Muscle of arm (tissue), 12 donors: ENCODE data around the gene PRKAG1. TPM values are rescaled to one million over a fixed set of nuclear protein-coding genes. Genes with fewer than 3 reads are reported as not detected.
A peak's percentile ranks its signal among the peaks of the same experiment; 100 is the strongest.

Experiments used
- DNase-seq: peaks from one replicate; pipeline ENCODE4 v3.0.0-alpha.2; 2013
- polyA plus RNA-seq, 12 donors: library from polyadenylated mRNA; unstranded; fragments of 120-200 nt; gene quantifications; one replicate each; pipeline ENCODE4 v1.2.1, GENCODE V29; 2013; ENCODE audit not compliant: insufficient read length in 12 of 12

The PRKAG1 gene
- polyA plus RNA-seq, 12 donors, result 52.9 to 77.7 (median 59.4) TPM; not detected in 1

DNA sequence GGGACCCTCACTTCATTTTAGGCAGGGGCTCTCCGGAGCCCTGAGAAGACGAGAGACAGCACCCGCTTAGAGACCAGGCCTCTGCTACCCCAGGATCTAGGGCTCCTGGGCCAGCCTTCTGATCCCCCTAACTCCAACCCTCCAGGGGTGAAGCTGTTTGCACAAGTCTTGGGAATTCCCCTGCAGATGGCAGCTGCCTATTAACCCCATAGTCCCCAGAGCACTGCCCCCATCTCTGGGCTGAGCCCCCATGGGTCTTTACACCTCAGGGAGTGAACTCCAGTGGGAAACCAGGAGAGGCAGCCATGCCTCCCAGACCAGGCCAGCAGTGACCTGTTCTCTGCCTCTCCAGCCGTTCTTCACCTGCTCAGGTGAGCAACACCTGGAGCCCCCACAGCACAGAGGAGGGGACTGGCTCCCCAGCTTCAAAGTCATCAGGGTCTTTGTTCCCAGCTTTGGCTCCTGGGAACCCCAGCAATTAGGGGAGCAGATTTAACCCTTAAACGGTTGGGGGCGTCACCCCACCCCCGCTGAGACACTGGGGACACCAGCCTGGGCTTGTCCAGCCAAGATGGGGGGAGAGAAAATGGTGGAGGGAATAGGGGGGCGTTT is 49.3 kb downstream of the PRKAG1 start:
- no peak for DNase-seq

DNA sequence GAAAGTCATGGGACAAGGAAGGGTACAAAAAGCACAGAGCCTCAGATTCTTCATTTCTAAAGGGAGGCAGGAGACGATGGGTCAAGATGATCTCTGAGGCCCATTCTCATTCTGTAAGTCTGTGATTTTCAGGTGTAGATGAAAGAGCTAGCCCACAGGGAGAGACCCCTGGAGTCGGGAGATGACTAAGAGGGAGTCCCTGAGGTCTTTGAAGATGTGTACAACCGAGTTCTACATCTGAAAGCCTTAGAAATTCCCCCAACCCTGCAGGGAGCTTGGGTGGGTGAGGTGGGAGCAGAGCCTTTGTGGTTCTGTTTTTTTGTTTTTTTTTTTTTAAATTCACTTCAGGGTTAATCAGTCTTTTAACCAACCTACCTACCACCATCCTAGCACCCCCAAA is 50.1 kb downstream of the PRKAG1 start:
- DNase-seq, result no peak

DNA sequence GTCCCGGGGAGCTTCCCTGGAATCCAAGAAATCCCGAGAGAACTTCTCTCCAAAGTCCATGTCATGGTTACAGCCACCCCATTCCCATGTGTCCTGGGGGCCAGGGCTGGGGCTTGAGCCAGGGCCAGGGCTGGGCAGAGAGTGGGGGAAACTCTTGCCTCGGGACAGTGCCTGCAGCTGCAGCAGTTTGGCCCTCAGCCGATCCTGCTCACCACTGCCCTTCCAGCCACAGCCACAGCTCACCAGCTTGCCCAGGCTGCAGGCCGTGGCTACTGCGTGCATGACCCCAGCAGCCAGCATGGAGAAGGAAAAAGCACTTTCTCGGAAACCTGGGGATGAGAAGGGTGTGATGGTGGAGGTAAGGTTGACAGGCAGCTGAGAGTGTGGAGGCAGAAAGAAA is 50.6 kb downstream of the PRKAG1 start:
- DNase-seq, result no peak

DNA sequence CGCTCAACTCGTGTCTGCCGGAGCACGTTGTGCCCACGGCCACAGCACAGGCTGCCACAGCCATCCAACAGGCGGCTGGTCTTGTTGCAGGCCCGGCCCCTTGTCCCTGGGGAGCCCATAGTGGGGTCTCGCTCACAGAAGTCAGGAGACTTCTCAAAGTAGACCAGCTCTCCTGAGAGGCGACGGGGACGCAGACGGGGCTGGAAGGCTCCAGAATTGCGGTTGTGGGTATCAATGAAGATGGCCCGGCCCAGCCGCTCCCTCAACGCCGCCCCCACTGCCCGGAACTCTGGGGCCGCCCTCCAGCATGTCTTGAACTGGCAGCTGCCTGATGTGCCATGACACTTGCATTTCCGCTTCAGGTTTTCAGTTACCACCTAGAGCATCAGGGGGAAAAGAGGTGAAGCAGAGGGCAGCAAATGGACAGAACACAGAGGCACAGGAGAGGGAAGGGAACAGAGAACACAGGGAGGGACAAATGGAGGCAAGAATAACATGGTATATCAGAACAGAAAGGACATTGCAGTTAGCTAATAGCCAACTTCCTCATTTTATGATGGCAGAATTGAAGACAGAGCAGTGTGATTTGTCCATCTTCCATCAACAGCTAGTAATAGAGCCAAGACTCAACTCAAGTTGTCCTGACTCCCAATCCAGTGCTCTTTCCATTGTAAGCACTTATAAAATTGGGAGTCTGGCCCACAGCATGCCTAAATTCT is 52.2 kb downstream of the PRKAG1 start:
- DNase-seq, result no peak

DNA sequence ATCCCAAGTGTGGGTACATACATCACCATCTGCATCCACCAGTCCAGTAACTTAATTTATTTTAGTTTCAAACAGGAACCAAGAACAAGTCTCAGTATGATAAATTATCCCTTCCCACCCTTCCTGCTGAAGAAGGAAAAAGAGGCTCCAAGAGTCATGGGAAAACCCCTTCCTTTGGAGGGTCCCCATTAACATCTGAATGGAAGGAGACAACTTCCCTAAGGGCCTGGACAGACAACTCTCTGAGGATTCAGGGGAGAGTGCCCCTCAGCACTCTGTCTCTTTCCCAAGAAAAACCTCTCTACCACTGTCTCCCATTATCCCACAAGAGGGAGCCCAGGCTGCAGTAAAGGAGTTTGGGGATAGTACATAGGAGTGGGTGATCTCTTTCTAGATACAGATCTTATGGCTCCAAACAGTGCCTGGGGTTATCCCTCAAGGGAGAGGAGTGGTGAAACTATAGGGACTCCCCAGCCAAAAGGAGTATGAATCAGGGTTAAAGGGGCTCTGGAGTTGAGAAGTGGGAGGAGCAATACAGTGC is 53.2 kb downstream of the PRKAG1 start:
- DNase-seq, result no peak

DNA sequence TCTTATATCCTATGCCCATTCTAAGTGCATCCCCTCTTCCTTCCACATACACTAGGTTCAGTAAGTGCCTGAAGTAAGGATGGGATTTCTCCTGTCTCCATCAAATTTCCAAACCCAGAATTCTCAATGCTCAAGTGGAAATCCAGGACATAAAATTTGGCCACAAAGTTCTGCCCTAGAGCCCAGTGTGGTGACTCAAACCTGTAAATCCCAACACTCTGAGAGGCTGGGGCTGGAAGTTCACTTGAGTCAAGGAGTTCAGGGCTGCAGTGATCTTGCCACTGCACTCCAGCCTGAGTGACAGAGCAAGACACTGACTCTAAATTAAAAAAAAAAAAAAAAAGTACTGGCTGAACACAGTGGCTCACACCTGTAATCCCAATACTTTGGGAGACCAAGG is 56.8 kb downstream of the PRKAG1 start:
- no peak for DNase-seq

DNA sequence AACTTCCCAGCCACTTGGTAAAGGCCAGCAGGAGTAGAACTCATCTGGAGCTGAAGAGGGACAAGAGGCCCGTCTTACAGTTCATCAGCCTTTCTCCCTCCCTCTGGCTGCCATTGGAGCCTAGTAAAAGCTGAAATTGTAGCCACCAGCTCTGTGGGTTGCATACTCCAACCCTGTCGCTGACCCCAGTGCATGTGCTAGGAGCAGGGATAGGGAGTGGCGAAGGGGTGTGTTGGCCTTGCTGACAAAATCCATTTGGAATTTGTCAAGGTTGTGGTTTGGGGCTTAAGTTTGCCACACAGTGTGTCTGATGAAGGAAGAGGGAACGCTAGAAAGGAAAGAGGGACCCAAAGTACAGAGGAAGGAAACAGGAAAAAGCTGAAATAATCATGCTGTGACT is 57.2 kb downstream of the PRKAG1 start:
- no peak for DNase-seq

DNA sequence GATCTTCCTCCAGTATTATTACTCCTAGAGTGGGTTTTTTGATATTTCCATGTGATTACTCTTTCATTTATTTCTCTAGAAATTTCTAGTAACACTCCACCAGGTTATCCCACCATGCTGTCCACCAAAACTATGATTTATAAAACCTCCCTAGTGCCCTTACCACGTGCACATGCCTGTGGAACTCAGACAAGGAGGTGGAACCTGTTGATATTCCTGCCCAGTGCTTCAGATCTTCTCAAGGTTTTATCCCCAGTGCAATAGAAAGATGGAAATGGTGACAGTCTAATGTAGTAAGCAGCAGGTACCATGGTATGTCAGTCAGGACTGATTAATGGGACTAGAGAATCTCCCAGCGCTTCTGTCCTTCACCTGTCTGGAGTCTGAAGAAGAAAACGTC is 57.7 kb downstream of the PRKAG1 start:
- no peak for DNase-seq

DNA sequence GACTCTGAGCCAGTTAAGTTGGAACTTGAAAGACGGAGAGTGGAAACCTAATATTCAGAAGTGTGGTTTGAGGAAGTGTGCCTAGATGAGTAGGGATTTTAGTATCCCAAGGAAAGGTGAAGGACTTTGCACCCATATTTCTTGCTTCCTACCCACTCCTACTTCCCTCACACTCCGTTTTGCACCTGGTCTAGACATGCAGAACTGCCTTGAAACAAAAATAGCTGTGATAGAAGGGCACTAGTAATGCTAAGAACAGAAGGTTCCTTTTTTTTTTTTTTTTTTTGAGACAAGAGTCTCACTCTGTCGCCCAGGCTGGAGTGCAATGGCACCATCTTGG is 60.6 kb downstream of the PRKAG1 start:
- no peak for DNase-seq

DNA sequence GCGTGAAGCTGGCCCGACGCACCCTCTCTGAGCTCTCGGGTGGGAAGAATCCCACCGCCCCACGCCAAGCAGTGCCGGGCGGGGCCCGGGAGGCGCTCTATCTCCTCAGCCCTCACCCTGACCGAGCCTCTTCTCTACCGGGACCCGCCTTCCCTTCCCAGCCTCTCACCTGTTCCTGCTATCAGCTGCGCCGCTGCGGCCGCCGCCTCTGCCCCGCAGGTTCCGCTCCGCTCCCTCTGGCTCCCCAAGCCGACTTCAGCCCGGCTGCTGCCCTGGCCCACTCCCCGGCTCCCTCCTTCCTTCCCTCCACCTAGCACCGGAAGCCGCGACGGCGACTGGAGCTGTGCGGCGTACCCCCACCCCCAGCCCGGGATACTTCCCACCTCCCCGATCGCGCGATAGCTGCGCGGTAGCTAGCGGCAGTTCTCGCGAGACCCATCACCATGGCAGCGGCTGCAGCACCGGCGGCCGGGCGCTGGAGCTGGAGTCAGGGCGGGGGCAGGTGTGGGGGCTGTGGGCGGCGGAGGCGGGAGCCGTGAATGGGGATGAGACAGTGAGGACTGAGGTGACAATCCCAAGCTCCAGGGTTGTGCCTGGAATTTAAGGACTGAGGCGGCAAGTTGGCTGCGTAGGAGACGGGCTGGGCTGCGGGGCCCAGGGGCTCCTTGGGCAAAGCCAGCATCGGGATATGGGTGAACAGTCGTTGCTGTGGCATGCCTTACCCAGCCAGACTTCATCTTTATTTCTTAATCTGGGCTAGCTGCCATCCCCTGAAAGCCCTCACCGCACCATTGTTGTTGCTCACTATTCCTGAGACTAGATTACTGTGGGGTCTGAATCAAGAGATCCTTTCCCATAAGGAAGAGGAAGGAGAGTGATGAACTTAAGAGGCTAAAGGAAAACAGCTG is 61.2 kb downstream of the PRKAG1 start, which contains the start of gene ARF3:
Gene ARF3 (minus strand): TSS at position 347 of the 908 bp plus-strand sequence. CDS start 16,392 bp downstream, outside the sequence.
- peak; percentile 95 for DNase-seq

DNA sequence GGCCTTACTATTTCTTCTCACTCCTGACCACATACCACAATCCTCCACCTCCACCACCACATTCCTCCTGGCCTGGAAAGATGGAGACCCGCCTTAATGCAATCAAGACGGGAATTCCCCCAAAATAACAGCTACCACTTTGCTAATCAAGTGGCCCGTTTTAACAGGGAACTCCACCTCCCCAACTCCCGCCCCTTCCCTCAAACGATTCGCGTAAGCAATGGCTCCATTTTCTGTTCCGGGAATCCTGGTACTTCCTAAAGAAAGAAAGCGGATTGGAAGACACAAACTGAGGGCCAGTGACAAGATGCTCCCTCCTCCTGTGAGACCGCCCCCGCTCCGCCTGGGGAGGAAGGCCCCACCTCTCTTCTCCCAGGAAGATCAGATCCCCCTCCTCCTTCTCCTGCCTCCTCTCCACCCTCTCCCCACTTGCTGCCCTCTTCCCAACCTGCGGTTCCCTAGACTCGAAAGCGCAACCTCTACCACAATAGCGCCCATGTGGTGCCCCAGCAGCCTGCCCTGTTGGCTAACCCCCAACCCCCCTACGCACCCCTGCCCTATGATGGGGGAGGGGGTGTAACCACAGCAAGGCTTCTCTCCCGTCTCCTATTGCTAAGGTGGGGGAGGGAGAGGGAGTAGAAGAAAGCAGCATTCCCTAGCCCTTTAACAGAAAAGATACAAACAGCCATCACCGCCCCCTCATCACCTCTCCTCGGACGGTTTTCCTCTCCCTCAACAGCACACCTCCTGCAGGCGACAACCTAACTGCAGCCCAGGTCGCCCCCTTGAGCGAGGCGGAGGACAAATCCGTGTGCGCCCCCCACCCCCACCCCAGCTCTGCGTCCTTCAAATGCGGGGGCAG is 62.1 kb downstream of the PRKAG1 start:
- DNase-seq, result peak; percentile 94

DNA sequence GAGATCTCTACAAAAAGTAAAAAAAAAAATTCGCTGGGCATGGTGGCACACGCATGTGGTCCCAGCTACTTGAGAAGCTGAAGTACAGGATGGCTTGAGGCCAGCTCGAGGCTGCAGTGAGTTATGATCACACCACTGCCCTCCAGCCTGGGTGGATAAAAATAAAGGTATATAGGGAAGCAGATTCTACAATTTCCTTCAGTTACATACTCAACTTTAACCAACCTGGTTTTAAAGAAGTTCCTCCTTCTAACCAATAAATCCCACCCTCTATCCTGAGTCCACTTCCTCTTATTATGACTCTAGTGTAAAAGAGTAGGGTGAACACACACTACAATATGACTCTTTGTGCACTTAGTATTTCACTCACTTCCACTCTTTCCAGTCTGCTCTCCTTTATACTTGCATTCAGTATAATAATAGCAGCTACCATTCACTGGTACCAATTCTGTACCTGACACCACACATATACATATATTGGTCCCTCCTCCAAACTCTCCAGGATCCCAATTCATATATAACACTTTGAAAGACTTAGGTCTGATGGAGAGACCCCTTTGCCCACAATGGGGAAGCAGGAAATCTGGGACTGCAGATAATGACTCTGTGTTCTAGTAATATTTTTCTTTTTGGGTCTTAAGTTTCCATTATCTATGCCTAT is 63.6 kb downstream of the PRKAG1 start:
- DNase-seq, result no peak

DNA sequence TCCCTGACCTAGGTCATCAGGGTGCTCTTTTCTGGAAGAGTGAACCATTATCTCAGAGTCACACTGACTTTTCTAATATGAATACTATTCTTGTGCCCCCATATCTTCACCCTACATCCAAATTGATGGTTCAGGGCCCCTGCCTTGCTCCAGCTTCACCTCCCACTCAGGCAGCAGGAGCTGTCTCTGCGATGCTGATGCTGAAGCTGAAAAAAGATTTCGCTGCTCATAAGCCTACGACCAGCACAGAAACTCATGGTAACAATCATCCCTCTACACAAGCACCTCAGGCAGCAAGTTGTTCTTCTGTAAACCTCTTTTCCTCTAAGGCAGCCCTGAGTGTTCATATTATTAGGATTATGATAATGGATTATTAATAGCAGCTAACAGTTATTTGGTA is 64.5 kb downstream of the PRKAG1 start:
- no peak for DNase-seq

DNA sequence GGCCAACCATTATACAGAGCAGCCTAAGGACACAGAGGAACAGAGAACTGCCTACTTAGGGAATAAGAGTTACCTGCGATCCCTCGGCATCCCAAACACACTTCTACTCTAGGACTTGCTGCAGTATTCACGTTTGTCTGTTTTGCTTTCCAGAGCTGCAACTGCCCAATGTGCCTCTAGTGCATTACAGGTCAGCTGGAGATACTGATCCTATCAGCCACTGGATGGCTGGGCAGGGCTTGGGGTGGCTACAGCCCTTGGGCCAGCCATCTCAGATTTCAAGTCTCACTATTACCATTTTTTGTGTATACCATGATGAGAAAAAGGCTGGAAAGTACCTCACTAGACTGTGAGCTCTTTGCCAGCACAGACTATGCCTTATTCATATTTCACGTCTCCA is 65.9 kb downstream of the PRKAG1 start:
- no peak for DNase-seq

Other genes starting within 250 kb of the PRKAG1 start
- gene ADCY6, start 229.7 kb downstream of the PRKAG1 start, polyA plus RNA-seq, result 10 to 100 TPM in 11 of 12 donors, not detected in 1; 33.8 to 53.0 (median 38.6) TPM
- 10 to 100 TPM in 11 of 12 donors, not detected in 1; 13.9 to 46.7 (median 16.8) TPM for gene CACNB3, start 200.3 kb downstream of the PRKAG1 start, polyA plus RNA-seq
- 10 to 100 TPM in 11 of 12 donors, not detected in 1; 41.8 to 85.1 (median 62.4) TPM for gene DDX23, start 166.6 kb downstream of the PRKAG1 start, polyA plus RNA-seq
- gene RND1, start 152.9 kb downstream of the PRKAG1 start, polyA plus RNA-seq, result 1 to 10 TPM in 2 of 12 donors, under 1 TPM in 8, not detected in 2; 0.32 to 1.3 (median 0.58) TPM
- gene FKBP11, start 93.3 kb downstream of the PRKAG1 start, polyA plus RNA-seq, result 10 to 100 TPM in 11 of 12 donors, not detected in 1; 15.2 to 35.3 (median 23.3) TPM
- gene ARF3, start 61.3 kb downstream of the PRKAG1 start, polyA plus RNA-seq, result 10 to 100 TPM in 11 of 12 donors, not detected in 1; 33.2 to 93.3 (median 45.4) TPM
- 1 to 10 TPM in 4 of 12 donors, under 1 TPM in 6, not detected in 2; 0.44 to 9.1 (median 0.98) TPM for gene WNT10B, start 47.0 kb downstream of the PRKAG1 start, polyA plus RNA-seq
- gene WNT1, start 40.5 kb downstream of the PRKAG1 start, polyA plus RNA-seq, result under 1 TPM in 2 of 12 donors, not detected in 10; 0.12 to 0.17 TPM
- 10 to 100 TPM in 9 of 12 donors, 1 to 10 TPM in 2, not detected in 1; 5.7 to 36.6 (median 17.4) TPM for gene DDN, start 19.4 kb downstream of the PRKAG1 start, polyA plus RNA-seq
- 10 to 100 TPM; 29.4 to 59.8 (median 38.2) TPM for gene KMT2D, start 42.0 kb upstream of the PRKAG1 start, polyA plus RNA-seq
- gene RHEBL1, start 51.2 kb upstream of the PRKAG1 start, polyA plus RNA-seq, result 1 to 10 TPM in 10 of 12 donors, not detected in 2; 1.0 to 2.2 (median 1.6) TPM
- gene DHH, start 76.0 kb upstream of the PRKAG1 start, polyA plus RNA-seq, result 1 to 10 TPM in 2 of 12 donors, under 1 TPM in 8, not detected in 2; 0.48 to 1.6 (median 0.77) TPM
- 10 to 100 TPM in 11 of 12 donors, not detected in 1; 28.5 to 64.0 (median 38.6) TPM for gene LMBR1L, start 92.1 kb upstream of the PRKAG1 start, polyA plus RNA-seq
- 1,000 to 10,000 TPM in 5 of 12 donors, 100 to 1,000 TPM in 7; 274 to 1,254 (median 956) TPM for gene TUBA1B, start 112.6 kb upstream of the PRKAG1 start, polyA plus RNA-seq
- 100 to 1,000 TPM in 11 of 12 donors, not detected in 1; 566 to 895 (median 723) TPM for gene TUBA1A, start 170.3 kb upstream of the PRKAG1 start, polyA plus RNA-seq
- gene TUBA1C, start 246.3 kb upstream of the PRKAG1 start, polyA plus RNA-seq, result 100 to 1,000 TPM in 3 of 12 donors, 10 to 100 TPM in 8, not detected in 1; 41.3 to 160 (median 68.7) TPM